Lower leg skin (tissue), 4 donors: ENCODE data around the gene JAK2. TPM values are rescaled to one million over a fixed set of nuclear protein-coding genes. Genes with fewer than 3 reads are reported as not detected.

Source experiments
- DNase-seq, 2 donors: peaks; one replicate each; pipeline ENCODE4 v3.0.0-alpha.2; 2019; ENCODE audit warnings: low spot score in 2 of 2
- H3K4me3 ChIP-seq: fragments of 200-600 bp; sonication (generic); 2 replicates; pipeline ENCODE4 v1.5.1; 2017; ENCODE audit warnings: mild to moderate bottlenecking, low read depth; ENCODE audit not compliant: poor library complexity, severe bottlenecking
- POLR2A ChIP-seq, 2 donors: fragments of 450-650 bp; IDR thresholded peaks; one replicate each; pipeline ENCODE4 v1.6.1; 2016 to 2017; ENCODE audit warnings: antibody characterized with exemption in 2 of 2, mild to moderate bottlenecking in 1 of 2, moderate library complexity in 1 of 2
- WGBS, 2 donors: methylation state at CpG; one replicate each; pipeline ENCODE4 v1.1.5; 2018; 5-methylcytosine and 5-hydroxymethylcytosine counted together
- intact Hi-C: fragments of 100-400 bp; cut with DNase I; formaldehyde crosslinking; loops from one replicate; pipeline ENCODE4 v1.15.0; 2023; ENCODE audit warnings: low total_unique reads
- total RNA-seq, 4 donors: library from RNA; depleted of rRNA; stranded (reverse); fragments of >200 nt; gene quantifications; one replicate each; pipeline ENCODE4 v1.1.0, GENCODE V29; 2016
- TF ChIP-seq, protein P1 (sequence below), 3 donors: fragments of 450-650 bp; IDR thresholded peaks; one replicate each; pipeline ENCODE4 v1.5.1; 2016; ENCODE audit warnings: antibody characterized with exemption in 3 of 3, mild to moderate bottlenecking in 3 of 3, moderate library complexity in 2 of 3

The JAK2 gene
- total RNA-seq, 4 donors from 2014 or later: 24.1 to 46.2 (median 34.4) TPM

DNA sequence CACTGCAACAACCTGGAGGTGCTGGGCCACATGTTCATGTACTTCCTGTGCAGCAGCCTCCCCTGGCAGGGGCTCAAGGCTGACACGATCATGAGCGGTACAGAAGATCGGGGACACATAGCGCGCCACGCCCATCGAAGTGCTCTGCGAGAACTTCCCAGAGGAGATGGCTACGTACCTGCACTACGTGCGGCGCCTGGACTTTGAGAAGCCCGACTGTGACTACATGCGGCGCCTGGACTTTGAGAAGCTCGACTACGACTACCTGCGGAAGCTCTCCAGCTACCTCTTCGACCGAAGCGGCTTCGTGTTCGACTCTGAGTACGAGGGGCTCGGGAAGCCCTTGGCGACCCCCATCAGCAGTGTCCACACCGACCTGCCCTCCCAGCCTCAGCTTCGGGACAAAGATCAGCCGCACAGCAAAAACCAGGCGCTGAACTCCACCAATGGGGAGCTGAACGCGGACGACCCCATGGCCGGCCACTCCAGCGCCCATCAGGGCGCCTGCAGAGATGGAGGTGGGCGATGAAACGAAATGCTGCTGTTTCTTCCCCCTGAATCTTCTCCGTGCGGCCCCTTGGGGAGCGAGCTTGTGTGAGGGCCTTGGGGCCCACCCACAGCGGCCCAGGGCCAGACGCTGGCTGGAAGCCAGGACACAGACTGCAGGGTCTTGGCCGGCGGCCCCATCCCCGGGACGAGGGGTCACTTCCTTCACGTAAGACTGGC is 56.5 kb downstream of the JAK2 start:
- intact Hi-C loops: no loop called here

DNA sequence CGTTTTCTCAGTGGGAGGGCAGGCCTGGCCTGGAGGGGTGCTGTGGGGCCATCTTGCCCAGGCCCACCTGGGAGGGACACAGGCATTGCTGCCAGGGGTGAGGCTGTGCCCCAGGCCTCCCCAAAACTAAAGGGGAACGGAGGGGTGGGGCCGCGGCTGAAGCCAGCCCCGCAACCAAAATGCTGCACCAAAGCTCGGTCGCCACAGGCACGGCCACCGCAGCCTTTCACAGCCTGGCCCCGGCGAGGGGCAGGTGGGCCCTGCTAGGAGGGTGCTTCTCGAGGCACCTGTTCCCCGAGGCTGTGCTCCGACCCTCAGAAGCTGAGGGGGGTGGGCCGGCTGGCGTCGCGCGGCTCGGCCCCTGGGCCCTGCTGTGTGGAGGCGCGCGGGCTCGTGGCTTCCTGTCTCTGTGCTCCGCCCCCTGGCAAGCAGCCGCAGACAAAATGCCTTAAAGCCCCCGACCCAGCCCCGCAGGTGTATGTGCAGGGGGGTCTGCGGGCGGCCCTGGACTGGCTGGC is 57.6 kb downstream of the JAK2 start:
- peak in 1 of 2 donors; percentile 71 for DNase-seq
- 88 to 93% methylated on average over 7 to 30 of the region's 30 CpGs for WGBS, 2 donors
- H3K4me3 ChIP-seq: no peak overlapping the region
- intact Hi-C loops: no loop called here
- TF ChIP-seq, protein P1, sequence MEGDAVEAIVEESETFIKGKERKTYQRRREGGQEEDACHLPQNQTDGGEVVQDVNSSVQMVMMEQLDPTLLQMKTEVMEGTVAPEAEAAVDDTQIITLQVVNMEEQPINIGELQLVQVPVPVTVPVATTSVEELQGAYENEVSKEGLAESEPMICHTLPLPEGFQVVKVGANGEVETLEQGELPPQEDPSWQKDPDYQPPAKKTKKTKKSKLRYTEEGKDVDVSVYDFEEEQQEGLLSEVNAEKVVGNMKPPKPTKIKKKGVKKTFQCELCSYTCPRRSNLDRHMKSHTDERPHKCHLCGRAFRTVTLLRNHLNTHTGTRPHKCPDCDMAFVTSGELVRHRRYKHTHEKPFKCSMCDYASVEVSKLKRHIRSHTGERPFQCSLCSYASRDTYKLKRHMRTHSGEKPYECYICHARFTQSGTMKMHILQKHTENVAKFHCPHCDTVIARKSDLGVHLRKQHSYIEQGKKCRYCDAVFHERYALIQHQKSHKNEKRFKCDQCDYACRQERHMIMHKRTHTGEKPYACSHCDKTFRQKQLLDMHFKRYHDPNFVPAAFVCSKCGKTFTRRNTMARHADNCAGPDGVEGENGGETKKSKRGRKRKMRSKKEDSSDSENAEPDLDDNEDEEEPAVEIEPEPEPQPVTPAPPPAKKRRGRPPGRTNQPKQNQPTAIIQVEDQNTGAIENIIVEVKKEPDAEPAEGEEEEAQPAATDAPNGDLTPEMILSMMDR (IDR thresholded peaks at IDR 0.05): no peak
- TF ChIP-seq POLR2A (IDR thresholded peaks at IDR 0.05): no peak

More for the DNA sequence above, 56.5 kb downstream of the JAK2 start:
- 95 to 97% methylated on average over 48 of the region's 48 CpGs for WGBS, 2 donors
- H3K4me3 ChIP-seq: no peak overlapping the region
- peak in 1 of 2 donors; percentile 72 for DNase-seq
- TF ChIP-seq POLR2A (IDR thresholded peaks at IDR 0.05): no peak
- TF ChIP-seq, protein P1 (IDR thresholded peaks at IDR 0.05): no peak

DNA sequence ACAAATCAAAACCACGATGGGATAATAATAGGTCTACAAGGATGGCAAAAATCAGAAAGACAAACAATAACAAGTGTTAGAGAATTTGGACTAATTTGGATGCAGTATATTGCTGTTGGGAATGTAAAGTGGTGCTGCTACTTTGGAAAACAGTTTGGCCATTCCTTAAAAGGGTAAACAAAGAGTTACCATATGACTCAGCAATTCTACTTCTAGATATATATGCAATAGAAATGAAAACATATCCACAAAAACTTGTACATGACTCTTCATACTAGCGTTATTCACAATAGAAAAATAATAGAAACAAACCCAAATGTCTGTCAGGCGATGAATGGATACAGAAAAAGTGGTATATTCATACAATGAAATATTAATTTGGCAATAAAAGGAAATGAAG is 58.3 kb downstream of the JAK2 start:
- DNase-seq: no peak
- WGBS, 2 donors: 89 to 90% methylated on average over 3 of the region's 3 CpGs
- no peak for TF ChIP-seq POLR2A (IDR thresholded peaks at IDR 0.05)
- TF ChIP-seq, protein P1 (IDR thresholded peaks at IDR 0.05): no peak
- H3K4me3 ChIP-seq: no peak overlapping the region
- intact Hi-C loops: no loop called here

DNA sequence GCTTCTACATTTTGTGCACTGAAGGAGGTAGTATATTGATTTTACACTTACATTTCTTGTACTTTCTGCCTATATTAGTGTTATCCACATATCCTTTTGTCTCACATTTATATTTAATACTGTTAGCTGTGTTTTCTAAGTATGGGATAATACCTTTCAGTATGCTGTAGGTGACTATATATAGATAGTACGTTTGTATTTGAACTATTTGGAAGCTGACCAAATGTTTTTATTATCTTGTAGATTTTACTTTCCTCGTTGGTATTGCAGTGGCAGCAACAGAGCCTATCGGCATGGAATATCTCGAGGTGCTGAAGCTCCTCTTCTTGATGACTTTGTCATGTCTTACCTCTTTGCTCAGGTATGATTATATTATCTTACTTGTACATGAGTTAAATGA is 59.1 kb downstream of the JAK2 start:
- intact Hi-C loops: no loop called here
- DNase-seq: no peak
- TF ChIP-seq, protein P1 (IDR thresholded peaks at IDR 0.05): no peak
- TF ChIP-seq POLR2A (IDR thresholded peaks at IDR 0.05): no peak
- 67% methylated on average over 4 of the region's 4 CpGs for WGBS, 2 donors
- H3K4me3 ChIP-seq: no peak overlapping the region

DNA sequence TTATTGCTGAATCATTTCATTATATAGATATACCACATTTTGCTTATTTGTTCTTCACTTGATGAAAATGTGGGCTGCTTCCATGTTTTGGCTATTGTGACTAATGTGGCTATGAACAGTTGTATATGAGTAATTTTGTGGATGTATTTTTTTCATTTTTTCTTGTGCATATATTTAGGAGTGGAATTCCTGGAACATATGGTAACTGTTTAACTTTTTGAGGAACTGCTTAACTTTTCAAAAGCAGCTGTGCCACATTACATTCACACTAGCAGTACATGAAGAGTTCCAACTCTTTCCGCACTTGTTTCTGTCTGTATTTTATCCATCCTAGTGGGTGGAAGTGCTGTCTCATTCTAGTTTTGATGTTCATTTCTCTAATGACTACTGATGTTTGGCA is 67.8 kb downstream of the JAK2 start:
- no peak for DNase-seq
- TF ChIP-seq, protein P1 (IDR thresholded peaks at IDR 0.05): no peak
- intact Hi-C loops: no loop called here
- 87 to 94% methylated on average over 1 of the region's 1 CpG for WGBS, 2 donors
- no peak overlapping the region for H3K4me3 ChIP-seq
